ENCODE measurements around the gene IFNW1. TPM values are rescaled to one million over a fixed set of nuclear protein-coding genes. Genes with fewer than 3 reads are reported as not detected.

The IFNW1 gene
- total RNA-seq, 4 donors from 2014 or later: not detected

DNA sequence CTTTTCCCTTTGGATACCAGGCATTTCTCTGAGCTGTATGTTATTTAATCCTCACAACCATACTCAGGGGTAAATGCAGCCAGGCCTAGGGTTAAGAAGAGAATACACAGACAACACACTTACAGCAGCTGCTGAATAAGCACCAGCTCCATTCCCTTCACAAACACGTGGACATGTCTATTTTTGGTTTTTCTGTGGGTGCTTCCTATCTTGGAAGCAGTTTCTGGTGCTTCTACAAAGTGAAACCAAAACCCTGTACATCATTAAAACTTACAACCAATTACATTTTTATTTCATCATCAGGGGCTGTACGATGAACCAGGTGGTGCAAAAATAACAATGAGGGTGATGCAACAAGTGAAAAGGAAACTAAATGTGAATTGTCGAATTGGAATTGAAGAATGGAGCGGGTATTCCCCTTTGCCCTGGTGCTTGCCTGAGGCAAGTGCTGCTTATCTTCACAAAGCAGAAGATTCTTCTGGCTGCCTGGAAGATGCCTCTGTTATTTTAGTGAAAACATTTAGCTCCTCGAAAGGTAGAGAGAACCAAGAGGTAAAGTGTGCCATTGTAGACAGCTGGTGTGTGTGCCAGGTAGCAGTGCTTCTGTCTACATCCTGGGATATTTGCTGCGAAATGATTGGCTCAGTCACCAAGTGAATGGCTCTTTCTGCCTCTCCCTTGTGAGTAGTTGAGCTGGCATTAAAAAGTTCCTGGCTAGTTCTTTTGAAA lies 45.3 kb downstream of the IFNW1 start:
- no peaks in the 10 kb centered on the region for H3K36me3 ChIP-seq
- H3K4me1 ChIP-seq: peaks cover 0 to 15% (median 0%) of the 10 kb centered on the region in 3 donors
- WGBS, 2 donors: 11% methylated on average over 6 of the region's 6 CpGs
- H3K4me3 ChIP-seq: peak overlapping the region in 3 of 4 donors; percentile 3 to 53 (median 18)
- H3K27me3 ChIP-seq: no peaks in the 10 kb centered on the region
- intact Hi-C loops (cut with DNase I): no loop called here
- no peaks in the 10 kb centered on the region for H3K9me3 ChIP-seq
- H3K27ac ChIP-seq: peak overlapping the region in 3 of 4 donors; percentile 17 to 60 (median 34)
- no peak for TF ChIP-seq POLR2A (IDR thresholded peaks at IDR 0.05)
- TF ChIP-seq, protein P1, sequence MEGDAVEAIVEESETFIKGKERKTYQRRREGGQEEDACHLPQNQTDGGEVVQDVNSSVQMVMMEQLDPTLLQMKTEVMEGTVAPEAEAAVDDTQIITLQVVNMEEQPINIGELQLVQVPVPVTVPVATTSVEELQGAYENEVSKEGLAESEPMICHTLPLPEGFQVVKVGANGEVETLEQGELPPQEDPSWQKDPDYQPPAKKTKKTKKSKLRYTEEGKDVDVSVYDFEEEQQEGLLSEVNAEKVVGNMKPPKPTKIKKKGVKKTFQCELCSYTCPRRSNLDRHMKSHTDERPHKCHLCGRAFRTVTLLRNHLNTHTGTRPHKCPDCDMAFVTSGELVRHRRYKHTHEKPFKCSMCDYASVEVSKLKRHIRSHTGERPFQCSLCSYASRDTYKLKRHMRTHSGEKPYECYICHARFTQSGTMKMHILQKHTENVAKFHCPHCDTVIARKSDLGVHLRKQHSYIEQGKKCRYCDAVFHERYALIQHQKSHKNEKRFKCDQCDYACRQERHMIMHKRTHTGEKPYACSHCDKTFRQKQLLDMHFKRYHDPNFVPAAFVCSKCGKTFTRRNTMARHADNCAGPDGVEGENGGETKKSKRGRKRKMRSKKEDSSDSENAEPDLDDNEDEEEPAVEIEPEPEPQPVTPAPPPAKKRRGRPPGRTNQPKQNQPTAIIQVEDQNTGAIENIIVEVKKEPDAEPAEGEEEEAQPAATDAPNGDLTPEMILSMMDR (IDR thresholded peaks at IDR 0.05): no peak
- no peak for DNase-seq

DNA sequence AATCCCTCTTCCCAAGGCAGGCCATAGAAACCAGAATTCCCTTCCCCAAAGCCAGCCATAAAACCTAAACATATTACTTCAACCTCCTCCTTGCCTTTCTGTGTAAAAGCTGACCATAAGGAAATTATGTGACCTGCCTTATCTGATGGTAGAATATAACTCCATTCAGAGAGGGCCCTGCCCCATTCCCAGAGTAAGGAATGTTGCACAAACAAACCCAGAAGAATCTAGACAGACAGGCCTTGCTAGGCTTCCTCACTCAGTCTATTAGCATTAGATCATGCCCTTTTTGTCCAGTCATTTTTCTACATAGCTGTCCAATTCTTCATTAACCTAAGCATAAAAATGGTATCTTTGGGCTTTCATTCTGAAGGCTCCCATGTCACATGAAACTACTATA lies 46.1 kb downstream of the IFNW1 start:
- Histone ChIP-seq H3K4me3 (no peak overlapping the region), H3K27me3 (no peaks in the 10 kb centered on the region), H3K9me3 (no peaks in the 10 kb centered on the region), H3K4me1 (peaks cover 0 to 15% (median 0%) of the 10 kb centered on the region in 3 donors), H3K36me3 (no peaks in the 10 kb centered on the region), H3K27ac (peak overlapping the region in 2 of 4 donors; percentile 34 to 60)
- TF ChIP-seq POLR2A (IDR thresholded peaks at IDR 0.05): no peak
- TF ChIP-seq, protein P1 (IDR thresholded peaks at IDR 0.05): no peak
- intact Hi-C loops (cut with DNase I): no loop called here
- DNase-seq: no peak

Small RNAs within 50 kb of the gene (small RNA-seq; reads per million reads assigned to genes)
- gene IFNWP4 (0 reads per million in 4 donors), gene RF00019 (0 reads per million in 4 donors)

Other genes starting within 250 kb of the IFNW1 start
- gene HACD4, start 110.2 kb downstream of the IFNW1 start, total RNA-seq: 1 to 10 TPM in 3 of 4 donors, under 1 TPM in 1; 0.97 to 3.8 (median 2.5) TPM
- gene IFNB1, start 63.9 kb downstream of the IFNW1 start, total RNA-seq: not detected
- not detected for gene IFNA21, start 24.8 kb upstream of the IFNW1 start, total RNA-seq
- gene IFNA4, start 45.8 kb upstream of the IFNW1 start, total RNA-seq: not detected
- not detected for gene IFNA7, start 60.4 kb upstream of the IFNW1 start, total RNA-seq
- gene IFNA10, start 65.3 kb upstream of the IFNW1 start, total RNA-seq: not detected
- gene IFNA16, start 75.5 kb upstream of the IFNW1 start, total RNA-seq: not detected
- gene IFNA17, start 86.4 kb upstream of the IFNW1 start, total RNA-seq: not detected
- gene IFNA14, start 98.2 kb upstream of the IFNW1 start, total RNA-seq: not detected
- gene IFNA5, start 163.5 kb upstream of the IFNW1 start, total RNA-seq: not detected
- 10 to 100 TPM in 3 of 4 donors, 1 to 10 TPM in 1; 6.6 to 21.2 (median 13.5) TPM for gene KLHL9, start 193.6 kb upstream of the IFNW1 start, total RNA-seq
- gene IFNA6, start 209.1 kb upstream of the IFNW1 start, total RNA-seq: not detected
- gene IFNA13, start 226.2 kb upstream of the IFNW1 start, total RNA-seq: not detected
- gene IFNA2, start 243.6 kb upstream of the IFNW1 start, total RNA-seq: not detected